SU-DHL-6 (cell line): Measurements from ENCODE around the gene TRPC5OS.

Experiments used
- H2AFZ ChIP-seq: fragments of 200-600 bp; sonication (generic); 2 replicates; pipeline ENCODE4 v1.6.1; 2014; ENCODE audit warnings: low read depth, mild to moderate bottlenecking, moderate library complexity, mixed read lengths, antibody characterized with exemption, low read length; ENCODE audit not compliant: severe bottlenecking
- H3F3A ChIP-seq: fragments of 200-600 bp; shearing (Covaris generic); 2 replicates; pipeline ENCODE4 v1.6.0; 2016; ENCODE audit warnings: antibody characterized with exemption, mild to moderate bottlenecking; ENCODE audit not compliant: insufficient read depth
- H3K27ac ChIP-seq: fragments of 200-600 bp; sonication (generic); 2 replicates; pipeline ENCODE4 v1.5.1; 2016; ENCODE audit warnings: low read depth, mild to moderate bottlenecking, low read length, moderate library complexity, mixed read lengths
- H3K27me3 ChIP-seq: fragments of 200-600 bp; sonication (generic), shearing (Covaris generic); 2 replicates; pipeline ENCODE4 v1.6.0; 2014; ENCODE audit warnings: mild to moderate bottlenecking, low read length
- H3K36me3 ChIP-seq: fragments of 200-600 bp; sonication (generic); 2 replicates; pipeline ENCODE4 v1.6.1; 2014; ENCODE audit warnings: mild to moderate bottlenecking, low read length, mixed read lengths
- H3K4me2 ChIP-seq: fragments of 300-600, 200-600 bp; shearing (Covaris generic), sonication (generic); 2 replicates; pipeline ENCODE4 v1.6.0; 2014; ENCODE audit warnings: low read length, low read depth, mild to moderate bottlenecking; ENCODE audit not compliant: poor library complexity, severe bottlenecking
- H3K4me3 ChIP-seq: fragments of 200-600 bp; sonication (generic); 2 replicates; pipeline ENCODE4 v1.5.1; 2014; ENCODE audit warnings: antibody characterized with exemption, low read length, mild to moderate bottlenecking, mixed read lengths; ENCODE audit not compliant: insufficient read depth, poor library complexity, severe bottlenecking
- H3K79me2 ChIP-seq: fragments of 200-600 bp; sonication (generic); 2 replicates; pipeline ENCODE4 v1.6.1; 2014; ENCODE audit warnings: mild to moderate bottlenecking, low read length, moderate library complexity; ENCODE audit not compliant: insufficient read depth
- H3K9ac ChIP-seq: fragments of 200-600 bp; sonication (generic); 2 replicates; pipeline ENCODE4 v1.7.0; 2014; ENCODE audit warnings: mild to moderate bottlenecking, low read length
- H3K9me2 ChIP-seq: fragments of 200-600 bp; sonication (generic); replicated peaks from 2 replicates; pipeline ENCODE4 v1.6.1; 2014; ENCODE audit warnings: low read length; ENCODE audit not compliant: insufficient read depth
- H3K9me3 ChIP-seq: fragments of 200-600 bp; sonication (generic); 2 replicates; pipeline ENCODE4 v1.6.1; 2014; ENCODE audit warnings: low read length, mixed read lengths; ENCODE audit not compliant: insufficient read depth
- H4K20me1 ChIP-seq: fragments of 200-600 bp; sonication (generic); 2 replicates; pipeline ENCODE4 v1.6.1; 2014; ENCODE audit warnings: low read depth, mild to moderate bottlenecking, antibody characterized with exemption, low read length, moderate library complexity, mixed read lengths
- CTCF ChIP-seq: fragments of 200-600 bp; sonication (generic); IDR thresholded peaks from one replicate; pipeline ENCODE4 v1.5.1; 2017; ENCODE audit warnings: antibody characterized with exemption, mild to moderate bottlenecking, low read length, moderate library complexity; ENCODE audit not compliant: insufficient read depth, poor library complexity, severe bottlenecking
- EZH2phosphoT487 ChIP-seq: fragments of 200-600 bp; sonication (generic), shearing (Covaris generic); conservative IDR thresholded peaks from 2 replicates; pipeline ENCODE4 v1.6.1; 2018; ENCODE audit warnings: mild to moderate bottlenecking, antibody characterized with exemption, low read length, moderate library complexity, mixed read lengths

The TRPC5OS gene

DNA sequence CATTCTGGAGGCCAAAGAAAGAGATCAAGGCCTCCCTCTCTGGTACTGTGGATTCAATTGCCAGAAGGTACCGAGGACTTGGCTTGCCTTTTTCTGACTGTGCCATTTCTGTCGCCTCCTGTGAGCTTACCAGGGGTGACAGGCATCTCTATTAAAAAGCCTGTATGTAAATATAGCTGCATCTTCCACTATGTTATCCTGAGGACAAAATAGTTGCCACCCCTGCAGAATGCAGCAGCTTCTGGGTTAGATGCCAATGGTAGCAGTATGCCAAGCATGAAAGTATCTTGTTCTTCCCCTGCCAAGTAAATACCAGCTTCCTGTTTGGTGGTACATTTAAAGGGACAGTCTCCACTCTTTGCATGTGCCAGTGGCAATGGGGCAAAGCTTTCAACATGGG, 10.7 kb downstream of the TRPC5OS start:
- H3K36me3 ChIP-seq: no peaks in the 10 kb centered on the region
- no peaks in the 10 kb centered on the region for H3K79me2 ChIP-seq
- H3K27ac ChIP-seq: no peak overlapping the region
- no peak overlapping the region for H2AFZ ChIP-seq
- H3K9ac ChIP-seq: no peak overlapping the region
- TF ChIP-seq CTCF (no peak), EZH2phosphoT487 (no peak)
- H3K4me2 ChIP-seq: no peak overlapping the region
- H3K27me3 ChIP-seq: no peaks in the 10 kb centered on the region
- H3K9me3 ChIP-seq: no peaks in the 10 kb centered on the region
- no peak overlapping the region for H3K4me3 ChIP-seq
- H4K20me1 ChIP-seq: no peaks in the 10 kb centered on the region
- no peaks in the 10 kb centered on the region for H3F3A ChIP-seq
- no peaks in the 10 kb centered on the region for H3K9me2 ChIP-seq

DNA sequence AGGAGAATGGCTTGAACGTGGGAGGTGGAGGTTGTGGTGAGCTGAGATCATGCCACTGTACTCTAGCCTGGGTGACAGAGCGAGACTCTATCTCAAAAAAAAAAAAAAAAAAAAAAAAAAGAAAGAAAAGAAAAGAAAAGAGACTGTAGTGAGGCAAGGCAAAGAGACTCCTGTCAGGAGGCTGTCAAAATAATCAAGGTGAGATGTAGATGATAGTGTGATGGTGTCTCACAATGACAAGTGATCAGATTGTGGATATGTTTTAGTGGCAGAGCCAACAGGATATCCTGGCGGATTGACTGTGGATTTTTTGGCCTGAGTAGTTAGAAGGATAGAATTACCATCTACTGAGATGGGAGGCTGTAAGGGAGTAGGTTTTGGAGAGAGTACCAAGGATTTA, 12.6 kb downstream of the TRPC5OS start:
- TF ChIP-seq CTCF: no peak
- no peak for TF ChIP-seq EZH2phosphoT487
- no peak overlapping the region for H2AFZ ChIP-seq
- H3K4me3 ChIP-seq: no peak overlapping the region

DNA sequence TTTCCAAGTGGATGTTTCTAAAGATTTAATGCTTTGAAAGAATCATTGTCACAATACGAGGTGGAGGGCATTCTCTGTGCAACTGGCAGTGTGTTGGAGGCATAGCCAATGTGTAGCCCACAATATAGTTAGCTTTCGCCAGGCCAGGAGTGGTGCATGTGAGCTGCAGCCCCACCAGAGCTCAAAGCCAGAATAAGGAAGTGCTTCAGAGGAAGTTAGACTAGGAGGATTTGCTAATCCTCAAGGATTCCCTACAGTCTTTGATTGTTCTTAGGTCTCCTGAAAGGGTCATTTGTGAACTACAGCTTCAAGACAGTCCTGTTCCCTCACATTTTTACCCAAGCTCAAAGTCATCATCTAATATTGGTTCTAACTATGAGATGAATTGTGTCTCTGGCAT, 16.4 kb downstream of the TRPC5OS start:
- H3F3A ChIP-seq: no peaks in the 10 kb centered on the region
- no peaks in the 10 kb centered on the region for H3K79me2 ChIP-seq
- H3K4me3 ChIP-seq: no peak overlapping the region
- no peak overlapping the region for H3K4me2 ChIP-seq
- no peak overlapping the region for H3K27ac ChIP-seq
- no peak overlapping the region for H3K9ac ChIP-seq
- TF ChIP-seq CTCF (no peak), EZH2phosphoT487 (no peak)
- no peaks in the 10 kb centered on the region for H4K20me1 ChIP-seq
- H3K9me3 ChIP-seq: no peaks in the 10 kb centered on the region
- H3K36me3 ChIP-seq: no peaks in the 10 kb centered on the region
- H2AFZ ChIP-seq: no peak overlapping the region
- no peaks in the 10 kb centered on the region for H3K9me2 ChIP-seq
- H3K27me3 ChIP-seq: no peaks in the 10 kb centered on the region

More for the DNA sequence above, 12.6 kb downstream of the TRPC5OS start:
- Histone ChIP-seq H3K36me3 (no peaks in the 10 kb centered on the region), H4K20me1 (no peaks in the 10 kb centered on the region), H3K27ac (no peak overlapping the region), H3K9me2 (no peaks in the 10 kb centered on the region), H3K4me2 (no peak overlapping the region), H3K27me3 (no peaks in the 10 kb centered on the region), H3F3A (no peaks in the 10 kb centered on the region), H3K79me2 (no peaks in the 10 kb centered on the region), H3K9ac (no peak overlapping the region), H3K9me3 (no peaks in the 10 kb centered on the region)
